B cell (primary cell): Measurements from ENCODE around the gene SLC2A4RG. TPM values are rescaled to one million over a fixed set of nuclear protein-coding genes. Genes with fewer than 3 reads are reported as not detected.
"Not testable (repeated sequence)": the region's sequence is repeated elsewhere in the genome, so short reads cannot be mapped to it uniquely, and the experiment has no call there.

Experiments used
- ATAC-seq: fragments of 200-7000 bp; cut with Tn5 transposase; one replicate; pipeline ENCODE4 v1.10.0; 2021; ENCODE audit warnings: low read depth, mild to moderate bottlenecking, moderate number of reproducible peaks, moderate library complexity
- CTCF ChIA-PET: fragments of 350-600 bp; sonication (Branson Sonifier 250); formaldehyde crosslinking; loops from one replicate; lab custom pipeline; 2021; ENCODE audit warnings: antibody characterized with exemption, inconsistent platforms; lab: Charles Lee
- POLR2A ChIA-PET: fragments of 350-600 bp; sonication (Branson Sonifier 250); formaldehyde crosslinking; loops from one replicate; lab custom pipeline; 2021; ENCODE audit warnings: antibody characterized with exemption; lab: Charles Lee
- DNase-seq: peaks from one replicate; pipeline ENCODE4 v3.0.0; 2013
- H2AFZ ChIP-seq: 2 replicates; pipeline ENCODE4 v1.6.1; 2012; ENCODE audit warnings: mild to moderate bottlenecking, low read depth, low read length; ENCODE audit not compliant: insufficient read depth, poor library complexity, severe bottlenecking
- H3K27ac ChIP-seq, 2 donors: 1 replicate in 1 of 2; 2 replicates in 1 of 2; pipeline ENCODE4 v1.5.1; 2012 to 2013; ENCODE audit warnings: low read length in 2 of 2, mild to moderate bottlenecking in 2 of 2, moderate library complexity in 1 of 2
- H3K27me3 ChIP-seq, 4 experiments: fragments of 200-600 bp in 1 of 4; sonication (generic) in 1 of 4; replicated peaks in 1 of 4; 1 replicate in 2 of 4; 2 replicates in 2 of 4; pipeline versions ENCODE4 v1.6.1 to v1.7.0; 2013 to 2016; ENCODE audit warnings: low read length in 3 of 4, mild to moderate bottlenecking in 2 of 4, mixed read lengths in 1 of 4, moderate library complexity in 1 of 4; ENCODE audit not compliant: insufficient read depth in 4 of 4, control insufficient read depth in 3 of 4; ENCODE audit errors: control extremely low read depth in 1 of 4
- H3K36me3 ChIP-seq, 2 experiments: replicated peaks in 1 of 2; 1 replicate in 1 of 2; 2 replicates in 1 of 2; pipeline versions ENCODE4 v1.6.1 to v1.7.1; 2013; ENCODE audit warnings: low read length in 1 of 2; ENCODE audit not compliant: insufficient read depth in 2 of 2, control insufficient read depth in 1 of 2; ENCODE audit errors: control extremely low read depth in 1 of 2, extremely low read depth in 1 of 2
- H3K4me1 ChIP-seq, 2 donors: fragments of 200-600 bp in 1 of 2; sonication (generic) in 1 of 2; 1 replicate in 1 of 2; 2 replicates in 1 of 2; pipeline versions ENCODE4 v1.5.1 to v1.6.1; 2013 to 2017; ENCODE audit warnings: low read length in 2 of 2; ENCODE audit not compliant: control insufficient read depth in 2 of 2, insufficient read depth in 2 of 2
- H3K4me2 ChIP-seq: replicated peaks from 2 replicates; pipeline ENCODE3; 2012; ENCODE audit warnings: mild to moderate bottlenecking, low read depth, low read length; ENCODE audit not compliant: poor library complexity, severe bottlenecking
- H3K4me3 ChIP-seq, 5 experiments: fragments of 200-600 bp in 1 of 5; sonication (generic) in 1 of 5; 1 replicate in 3 of 5; 2 replicates in 2 of 5; pipeline versions ENCODE4 v1.5.1 to v1.7.0; 2011 to 2016; ENCODE audit warnings: low read length in 4 of 5, mild to moderate bottlenecking in 4 of 5, low read depth in 2 of 5, control low read depth in 1 of 5, moderate library complexity in 1 of 5; ENCODE audit not compliant: insufficient read depth in 1 of 5; ENCODE audit errors: control extremely low read depth in 1 of 5, extremely low read depth in 1 of 5
- H3K79me2 ChIP-seq: fragments of 200-600 bp; sonication (generic); one replicate; pipeline ENCODE4 v1.6.0; 2016; ENCODE audit warnings: low read length; ENCODE audit not compliant: control insufficient read depth, insufficient read depth
- H3K9ac ChIP-seq: fragments of 200-600 bp; sonication (generic); 2 replicates; pipeline ENCODE4 v1.6.1; 2017; ENCODE audit warnings: mild to moderate bottlenecking, low read length, moderate library complexity
- H3K9me3 ChIP-seq, 3 donors: one replicate each; pipeline versions ENCODE4 v1.6.1 to v1.7.1; 2013; ENCODE audit warnings: low read length in 2 of 3; ENCODE audit not compliant: control insufficient read depth in 2 of 3, insufficient read depth in 1 of 3; ENCODE audit errors: control extremely low read depth in 1 of 3
- H4K20me1 ChIP-seq: 2 replicates; pipeline ENCODE4 v1.6.0; 2012; ENCODE audit warnings: mild to moderate bottlenecking, low read length; ENCODE audit not compliant: insufficient read depth, control insufficient read depth, poor library complexity, severe bottlenecking
- H3K27ac Mint-ChIP-seq: one replicate; pipeline ENCODE4 v1.8.0; 2021; ENCODE audit warnings: mixed read lengths
- H3K27me3 Mint-ChIP-seq: one replicate; pipeline ENCODE4 v1.8.0; 2021; ENCODE audit warnings: mixed read lengths
- H3K4me1 Mint-ChIP-seq: one replicate; pipeline ENCODE4 v1.8.0; 2021; ENCODE audit warnings: mixed read lengths
- H3K4me3 Mint-ChIP-seq: one replicate; pipeline ENCODE4 v1.8.0; 2021; ENCODE audit warnings: mixed read lengths
- H3K9me3 Mint-ChIP-seq: one replicate; pipeline ENCODE4 v1.8.0; 2022; ENCODE audit warnings: mixed read lengths; ENCODE audit not compliant: insufficient read depth
- EZH2 ChIP-seq: IDR thresholded peaks from 2 replicates; pipeline ENCODE4 v1.6.1; 2012; ENCODE audit warnings: borderline replicate concordance, low read depth, mild to moderate bottlenecking, moderate library complexity, low read length; ENCODE audit not compliant: insufficient read depth, poor library complexity, severe bottlenecking
- WGBS: methylation state at CpG from one replicate; pipeline ENCODE4 v1.1.5; 2013; ENCODE audit warnings: missing lambda C conversion rate; ENCODE audit not compliant: insufficient coverage; 5-methylcytosine and 5-hydroxymethylcytosine counted together
- intact Hi-C: fragments of 100-400 bp; cut with micrococcal nuclease; formaldehyde crosslinking; loops from one replicate; pipeline ENCODE4 v1.10.0; 2022
- polyA plus RNA-seq: library from polyadenylated mRNA; depleted of rRNA; stranded (reverse); fragments of >200 nt; gene quantifications from 2 replicates; pipeline ENCODE4 v1.2.3, GENCODE V29; 2012
- total RNA-seq, 2 donors: library from RNA; stranded (reverse); fragments of 120-200 nt in 1 of 2; gene quantifications; 1 replicate in 1 of 2; 2 replicates in 1 of 2; pipeline versions ENCODE4 v1.2.3 to v1.2.4, GENCODE V29; 2013 to 2022
- TF ChIP-seq, protein P1 (sequence below): fragments of 200-600 bp; IDR thresholded peaks from one replicate; pipeline ENCODE4 v1.8.0; 2022; ENCODE audit warnings: antibody characterized with exemption, mild to moderate bottlenecking

The SLC2A4RG gene
- total and polyA plus RNA-seq, 2 donors (not counting 1 experiment from before 2014, with no cell fraction given) = 39.7 to 49.4 TPM

DNA sequence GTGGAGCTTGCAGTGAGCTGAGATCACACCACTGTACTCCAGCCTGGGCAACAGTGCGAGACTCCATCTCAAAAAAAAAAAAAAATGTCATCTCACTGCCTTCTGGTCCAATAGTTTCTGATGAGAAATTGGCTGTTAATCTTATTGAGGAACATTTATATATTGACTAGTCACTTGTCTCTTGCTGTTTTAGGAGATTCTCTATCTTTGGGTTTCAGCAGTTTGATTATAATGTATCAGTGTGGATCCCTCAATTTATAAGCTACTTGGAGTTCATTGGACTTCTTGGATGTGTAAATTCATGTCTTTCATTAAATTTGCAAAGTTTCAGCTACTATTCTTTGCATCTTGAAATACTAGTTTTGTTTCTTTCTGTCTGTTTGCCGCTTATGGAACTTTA, 20.6 kb upstream of the SLC2A4RG start:
- H4K20me1 ChIP-seq = peaks cover 55% of the 10 kb centered on the region
- no peak for ATAC-seq
- Mint-ChIP-seq H3K4me1 (peaks cover 4% of the 10 kb centered on the region), H3K27me3 (no peaks in the 10 kb centered on the region), H3K27ac (no peak overlapping the region), H3K9me3 (peaks cover 4% of the 10 kb centered on the region), H3K4me3 (no peak overlapping the region)
- POLR2A ChIA-PET = interaction anchor here (0.7 kb wide), 1 partner anchor 294 kb away, joined by 3 read pairs; no protein-coding TSS in a partner anchor
- no peak overlapping the region for H3K27ac ChIP-seq
- no peak overlapping the region for H3K9ac ChIP-seq
- no CpG with 5 or more reads among the region's 2 CpGs for WGBS
- no peak overlapping the region for H2AFZ ChIP-seq
- H3K79me2 ChIP-seq = peaks cover 85% of the 10 kb centered on the region
- H3K36me3 ChIP-seq = peaks cover 3 to 38% of the 10 kb centered on the region in 2 experiments
- H3K4me3 ChIP-seq = no peak overlapping the region
- CTCF ChIA-PET = interaction anchor here (0.6 to 1.1 kb wide), 3 partner anchors 13 to 255 kb away, joined by 3 to 4 read pairs (median 3); no protein-coding TSS in a partner anchor
- H3K4me2 ChIP-seq = no peak overlapping the region
- H3K9me3 ChIP-seq = peaks cover 2 to 26% (median 13%) of the 10 kb centered on the region in 3 donors
- no peak for TF ChIP-seq EZH2
- TF ChIP-seq, protein P1, sequence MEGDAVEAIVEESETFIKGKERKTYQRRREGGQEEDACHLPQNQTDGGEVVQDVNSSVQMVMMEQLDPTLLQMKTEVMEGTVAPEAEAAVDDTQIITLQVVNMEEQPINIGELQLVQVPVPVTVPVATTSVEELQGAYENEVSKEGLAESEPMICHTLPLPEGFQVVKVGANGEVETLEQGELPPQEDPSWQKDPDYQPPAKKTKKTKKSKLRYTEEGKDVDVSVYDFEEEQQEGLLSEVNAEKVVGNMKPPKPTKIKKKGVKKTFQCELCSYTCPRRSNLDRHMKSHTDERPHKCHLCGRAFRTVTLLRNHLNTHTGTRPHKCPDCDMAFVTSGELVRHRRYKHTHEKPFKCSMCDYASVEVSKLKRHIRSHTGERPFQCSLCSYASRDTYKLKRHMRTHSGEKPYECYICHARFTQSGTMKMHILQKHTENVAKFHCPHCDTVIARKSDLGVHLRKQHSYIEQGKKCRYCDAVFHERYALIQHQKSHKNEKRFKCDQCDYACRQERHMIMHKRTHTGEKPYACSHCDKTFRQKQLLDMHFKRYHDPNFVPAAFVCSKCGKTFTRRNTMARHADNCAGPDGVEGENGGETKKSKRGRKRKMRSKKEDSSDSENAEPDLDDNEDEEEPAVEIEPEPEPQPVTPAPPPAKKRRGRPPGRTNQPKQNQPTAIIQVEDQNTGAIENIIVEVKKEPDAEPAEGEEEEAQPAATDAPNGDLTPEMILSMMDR = no peak
- intact Hi-C loops = no loop called here
- H3K4me1 ChIP-seq = no peaks in the 10 kb centered on the region
- DNase-seq = no peak
- no peaks in the 10 kb centered on the region for H3K27me3 ChIP-seq

- H3K27ac Mint-ChIP-seq, DNase-seq, H3K27me3 Mint-ChIP-seq, H3K27me3 ChIP-seq, intact Hi-C loops, H3K4me2 ChIP-seq, H3K4me3 Mint-ChIP-seq, POLR2A ChIA-PET, H2AFZ ChIP-seq, H3K4me1 Mint-ChIP-seq, H3K9me3 Mint-ChIP-seq, H3K9ac ChIP-seq, ATAC-seq, H3K27ac ChIP-seq, H3K4me3 ChIP-seq: not testable (repeated sequence)
- Histone ChIP-seq H4K20me1 (peaks cover 35% of the 10 kb centered on the region), H3K36me3 (peaks cover 6 to 20% of the 10 kb centered on the region in 2 experiments), H3K79me2 (peaks cover 80% of the 10 kb centered on the region), H3K4me1 (peaks cover 10 to 12% of the 10 kb centered on the region in 2 donors), H3K9me3 (peaks cover 2 to 31% (median 13%) of the 10 kb centered on the region in 3 donors)
- WGBS = 97% methylated on average over 2 of the region's 2 CpGs
- CTCF ChIA-PET = interaction anchor here (0.6 kb wide), 1 partner anchor 312 kb away, joined by 3 read pairs; no protein-coding TSS in a partner anchor
These were observed 16.5 kb upstream of the SLC2A4RG start for GRCh38 chr20:63722967-63723622.

GRCh38 chr20:63730189-63730733, 9.3 kb upstream of the SLC2A4RG start:
- H3K36me3 ChIP-seq = peaks cover 3 to 22% of the 10 kb centered on the region in 2 experiments
- peaks cover 38 to 49% of the 10 kb centered on the region in 2 donors for H3K4me1 ChIP-seq
- CTCF ChIA-PET, H3K4me3 Mint-ChIP-seq, H3K27me3 ChIP-seq, H3K9ac ChIP-seq, H2AFZ ChIP-seq, ATAC-seq, H3K4me3 ChIP-seq, DNase-seq, H3K9me3 Mint-ChIP-seq, H3K27me3 Mint-ChIP-seq, POLR2A ChIA-PET, intact Hi-C loops: not testable (repeated sequence)
- H3K9me3 ChIP-seq = peaks cover 1 to 12% (median 6%) of the 10 kb centered on the region in 3 donors
- WGBS = 55% methylated on average over 17 of the region's 18 CpGs
- Mint-ChIP-seq H3K4me1 (peaks cover 31% of the 10 kb centered on the region), H3K27ac (peak overlapping the region; percentile 70)
- peaks cover 38% of the 10 kb centered on the region for H4K20me1 ChIP-seq
- peak overlapping the region; percentile 62 for H3K4me2 ChIP-seq
- H3K79me2 ChIP-seq = peaks cover 61% of the 10 kb centered on the region
- peak overlapping the region; percentile 36 to 47 for H3K27ac ChIP-seq
